ENCODE results near the gene WDR72. TPM values are rescaled to one million over a fixed set of nuclear protein-coding genes. Genes with fewer than 3 reads are reported as not detected.

Gene WDR72
- total RNA-seq, 2 donors from 2014 or later: not detected

DNA sequence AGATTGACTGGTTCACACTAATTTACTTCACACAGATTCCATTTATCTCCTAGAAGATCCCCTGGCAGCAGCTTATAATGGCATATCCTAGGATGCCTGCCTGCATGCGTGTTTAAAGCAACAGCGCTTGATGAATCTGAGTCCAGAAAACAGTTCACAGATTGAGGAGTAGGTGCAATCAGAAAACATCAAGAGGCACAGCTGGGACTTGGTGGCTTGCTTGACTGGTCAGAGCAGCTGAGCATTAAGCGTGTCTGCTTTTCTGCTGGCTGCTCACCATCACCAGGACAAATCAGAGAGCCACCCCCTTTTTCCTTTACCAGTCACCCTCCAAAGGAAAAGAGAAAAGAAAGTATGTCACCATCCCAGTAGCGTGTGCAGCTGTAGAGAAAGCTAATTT is 223.6 kb downstream of the WDR72 start:
- Mint-ChIP-seq H3K36me3 (ENCODE audit: insufficient read depth in 2 of 2) (peaks cover 0 to 5% of the 10 kb centered on the region in 2 donors), H3K4me3 (no peak overlapping the region), H3K4me1 (ENCODE audit: low read depth) (no peaks in the 10 kb centered on the region), H3K9me3 (peaks cover 3 to 8% of the 10 kb centered on the region in 2 donors), H3K27ac (no peak overlapping the region), H3K27me3 (ENCODE audit: low read depth) (no peaks in the 10 kb centered on the region)
- no peak for DNase-seq
- no peak for ATAC-seq (replicated peaks in 1 of 2)

DNA sequence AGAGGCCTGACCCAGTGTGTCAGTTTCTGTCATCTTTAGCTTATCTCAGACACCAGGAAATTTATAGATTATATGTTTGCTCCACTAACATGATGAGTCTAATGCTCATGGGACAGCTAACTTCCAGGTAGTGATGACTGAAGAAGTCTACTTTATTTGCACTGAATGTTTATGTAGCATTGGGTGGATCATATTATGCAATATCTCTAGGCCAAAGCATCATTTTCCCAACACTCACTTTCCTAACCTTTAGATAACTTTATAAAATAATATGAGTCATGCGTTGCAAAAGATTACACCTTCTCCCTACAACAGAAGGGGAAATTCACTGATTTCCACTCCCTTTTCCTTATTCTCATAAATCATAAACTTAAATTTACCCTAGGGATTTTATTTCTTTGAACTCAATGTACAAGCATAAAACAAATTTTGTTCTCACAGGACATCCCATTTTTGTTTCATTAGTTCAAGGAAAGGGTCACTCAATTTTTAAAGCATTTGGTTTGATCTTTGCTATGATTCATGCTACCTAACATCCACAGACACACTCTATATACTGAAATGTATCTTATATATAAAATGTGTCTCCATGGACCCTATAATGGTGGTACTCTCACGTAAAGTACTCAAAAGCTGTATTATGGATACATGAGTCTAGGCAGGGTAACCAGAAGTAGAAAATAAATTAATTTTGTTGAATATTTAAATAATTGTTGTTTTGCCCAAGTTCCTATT is 225.2 kb downstream of the WDR72 start:
- H3K36me3 Mint-ChIP-seq (ENCODE audit: insufficient read depth in 2 of 2): no peaks in the 10 kb centered on the region
- no peak for DNase-seq
- H3K4me1 Mint-ChIP-seq (ENCODE audit: low read depth): no peaks in the 10 kb centered on the region

DNA sequence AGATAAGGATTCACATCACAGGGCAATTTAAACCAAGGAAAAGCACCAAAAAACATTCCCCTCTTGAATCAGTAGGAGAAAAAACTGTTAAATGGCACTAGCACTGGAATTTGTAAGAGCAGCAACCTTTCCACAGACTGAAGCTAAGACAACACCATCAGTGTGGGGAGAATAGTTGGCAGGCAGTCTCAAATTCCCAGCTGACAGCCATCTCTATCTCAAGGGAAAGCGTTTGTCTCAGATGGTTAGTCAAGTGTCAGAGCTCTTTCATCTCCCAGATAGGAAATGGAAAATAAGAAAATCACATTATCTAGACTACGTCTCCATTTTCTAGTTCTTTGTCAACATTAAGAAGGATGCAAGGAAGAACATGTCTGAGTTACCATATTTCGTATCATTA is 228.7 kb downstream of the WDR72 start:
- Mint-ChIP-seq H3K36me3 (ENCODE audit: insufficient read depth in 2 of 2) (no peaks in the 10 kb centered on the region), H3K27ac (no peak overlapping the region), H3K4me1 (ENCODE audit: low read depth) (no peaks in the 10 kb centered on the region), H3K27me3 (ENCODE audit: low read depth) (no peaks in the 10 kb centered on the region), H3K4me3 (no peak overlapping the region), H3K9me3 (peaks cover 0 to 4% of the 10 kb centered on the region in 2 donors)
- DNase-seq (no peak), ATAC-seq (replicated peaks in 1 of 2) (no peak)

More for the DNA sequence above, 225.2 kb downstream of the WDR72 start:
- no peak for ATAC-seq (replicated peaks in 1 of 2)
- no peaks in the 10 kb centered on the region for H3K27me3 Mint-ChIP-seq (ENCODE audit: low read depth)
- H3K4me3 Mint-ChIP-seq: no peak overlapping the region
- no peak overlapping the region for H3K27ac Mint-ChIP-seq
- peaks cover 0 to 4% of the 10 kb centered on the region in 2 donors for H3K9me3 Mint-ChIP-seq

DNA sequence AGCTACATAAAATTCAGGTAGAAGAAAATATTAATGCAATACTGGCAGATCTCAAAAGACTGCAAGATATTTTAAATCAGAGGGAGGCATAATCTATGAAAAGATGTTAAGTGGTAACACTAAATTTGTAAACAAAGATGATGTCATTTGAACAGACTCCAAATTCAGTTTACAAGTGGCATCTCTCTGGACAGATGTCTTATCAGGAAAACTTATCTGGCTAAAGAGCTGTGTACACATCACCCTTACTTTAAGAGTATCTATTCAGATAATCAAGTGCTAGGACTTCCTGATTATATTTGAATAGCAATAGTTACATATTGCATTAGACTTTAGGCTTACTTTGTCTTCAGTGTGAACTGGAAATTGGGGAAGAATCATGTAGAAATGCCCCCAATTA is 231.5 kb downstream of the WDR72 start:
- H3K27me3 Mint-ChIP-seq (ENCODE audit: low read depth): no peaks in the 10 kb centered on the region
- no peaks in the 10 kb centered on the region for H3K4me1 Mint-ChIP-seq (ENCODE audit: low read depth)
- H3K36me3 Mint-ChIP-seq (ENCODE audit: insufficient read depth in 2 of 2): no peaks in the 10 kb centered on the region
- H3K4me3 Mint-ChIP-seq: no peak overlapping the region
- ATAC-seq (replicated peaks in 1 of 2): no peak
- peaks cover 0 to 2% of the 10 kb centered on the region in 2 donors for H3K9me3 Mint-ChIP-seq
- H3K27ac Mint-ChIP-seq: no peak overlapping the region
- DNase-seq: no peak

DNA sequence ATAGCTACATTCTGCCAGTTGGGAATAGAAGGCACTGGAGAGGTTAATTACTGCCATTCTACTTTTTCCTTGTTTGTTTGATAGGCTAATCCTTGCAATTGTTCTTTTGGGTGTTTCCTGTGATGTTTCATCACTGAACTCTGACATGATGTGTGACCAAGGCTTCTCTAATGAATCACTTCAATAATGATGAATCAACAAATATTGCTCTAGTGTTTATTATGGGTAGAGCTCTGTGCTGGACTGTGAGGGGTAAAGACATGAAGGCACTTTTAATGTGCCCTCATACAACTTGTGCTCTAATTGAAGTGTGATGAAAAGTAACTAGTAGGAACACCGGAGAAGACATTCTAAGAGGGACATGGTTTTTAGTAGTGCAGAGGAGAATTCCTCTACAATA is 233.6 kb downstream of the WDR72 start:
- Mint-ChIP-seq H3K9me3 (no peaks in the 10 kb centered on the region), H3K36me3 (ENCODE audit: insufficient read depth in 2 of 2) (no peaks in the 10 kb centered on the region), H3K27ac (no peak overlapping the region), H3K4me3 (no peak overlapping the region), H3K4me1 (ENCODE audit: low read depth) (no peaks in the 10 kb centered on the region), H3K27me3 (ENCODE audit: low read depth) (no peaks in the 10 kb centered on the region)
- no peak for DNase-seq
- no peak for ATAC-seq (replicated peaks in 1 of 2)

DNA sequence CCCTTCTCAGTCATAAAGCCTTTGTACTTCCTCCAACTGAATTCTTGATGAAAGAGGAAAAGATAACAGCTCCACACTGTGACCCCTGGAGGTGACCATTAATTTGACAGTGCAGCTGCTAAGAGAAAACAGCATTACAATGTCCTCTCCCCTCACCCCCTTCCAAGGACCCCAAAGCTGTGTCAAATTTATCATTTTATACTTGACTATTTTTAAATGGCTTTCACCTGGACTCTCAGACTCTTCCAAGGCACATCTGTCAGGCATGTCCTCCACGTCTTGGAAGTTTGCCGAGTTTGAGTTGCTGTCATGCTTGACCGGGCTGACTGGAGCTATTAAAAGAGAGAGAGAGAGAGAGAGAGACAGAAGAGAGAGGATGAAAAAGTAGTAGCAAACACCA is 236.5 kb downstream of the WDR72 start:
- no peak for ATAC-seq (replicated peaks in 1 of 2)
- DNase-seq: no peak
- H3K4me3 Mint-ChIP-seq: no peak overlapping the region
- H3K36me3 Mint-ChIP-seq (ENCODE audit: insufficient read depth in 2 of 2): no peaks in the 10 kb centered on the region
- no peaks in the 10 kb centered on the region for H3K27me3 Mint-ChIP-seq (ENCODE audit: low read depth)
- H3K4me1 Mint-ChIP-seq (ENCODE audit: low read depth): no peaks in the 10 kb centered on the region
- no peak overlapping the region for H3K27ac Mint-ChIP-seq
- no peaks in the 10 kb centered on the region for H3K9me3 Mint-ChIP-seq

DNA sequence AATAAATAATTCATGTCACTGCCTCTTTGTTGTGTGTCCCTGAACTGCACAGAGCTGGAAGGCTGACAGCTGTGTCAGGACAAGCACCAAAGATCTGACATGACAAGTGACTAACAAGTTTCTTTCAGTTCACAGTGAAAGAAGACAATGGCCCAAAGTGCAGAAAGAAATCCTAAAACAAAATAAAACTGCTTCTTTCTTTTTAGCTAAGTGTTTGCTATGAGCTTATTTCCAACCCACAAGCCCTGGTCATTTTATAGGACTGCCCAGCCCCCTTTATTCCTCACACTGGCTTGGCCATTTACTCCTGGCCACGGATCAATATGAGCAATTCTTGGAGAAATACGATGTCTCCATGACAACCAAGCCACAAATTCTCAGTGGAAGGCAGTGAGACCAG is 238.5 kb downstream of the WDR72 start:
- DNase-seq (no peak), ATAC-seq (replicated peaks in 1 of 2) (no peak)
- no peak overlapping the region for H3K4me3 Mint-ChIP-seq
- no peak overlapping the region for H3K27ac Mint-ChIP-seq
- no peaks in the 10 kb centered on the region for H3K9me3 Mint-ChIP-seq
- no peaks in the 10 kb centered on the region for H3K4me1 Mint-ChIP-seq (ENCODE audit: low read depth)
- no peaks in the 10 kb centered on the region for H3K36me3 Mint-ChIP-seq (ENCODE audit: insufficient read depth in 2 of 2)
- H3K27me3 Mint-ChIP-seq (ENCODE audit: low read depth): no peaks in the 10 kb centered on the region

DNA sequence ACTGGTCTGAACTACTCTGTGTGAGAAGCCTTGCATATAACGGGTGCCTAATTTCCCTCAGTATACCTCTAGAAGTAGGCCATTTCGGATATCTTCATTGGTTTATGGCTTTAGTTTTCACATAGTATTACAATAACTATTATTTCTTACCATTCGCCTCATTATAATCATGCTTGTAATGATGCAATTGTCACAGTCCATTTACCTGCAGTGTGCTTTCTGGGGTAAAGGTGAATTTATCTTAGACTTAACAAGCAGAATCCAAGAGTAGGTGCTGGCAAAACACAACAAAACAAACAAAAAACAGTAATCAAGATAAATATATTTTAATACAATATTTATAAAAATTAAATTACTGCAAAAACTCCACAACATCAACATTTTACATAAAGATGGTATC is 246.0 kb downstream of the WDR72 start:
- no peak overlapping the region for H3K27ac Mint-ChIP-seq
- no peak for ATAC-seq (replicated peaks in 1 of 2)
- H3K27me3 Mint-ChIP-seq (ENCODE audit: low read depth): no peaks in the 10 kb centered on the region
- peaks cover 0 to 2% of the 10 kb centered on the region in 2 donors for H3K9me3 Mint-ChIP-seq
- no peak for DNase-seq
- H3K4me1 Mint-ChIP-seq (ENCODE audit: low read depth): no peaks in the 10 kb centered on the region
- no peaks in the 10 kb centered on the region for H3K36me3 Mint-ChIP-seq (ENCODE audit: insufficient read depth in 2 of 2)
- H3K4me3 Mint-ChIP-seq: no peak overlapping the region

DNA sequence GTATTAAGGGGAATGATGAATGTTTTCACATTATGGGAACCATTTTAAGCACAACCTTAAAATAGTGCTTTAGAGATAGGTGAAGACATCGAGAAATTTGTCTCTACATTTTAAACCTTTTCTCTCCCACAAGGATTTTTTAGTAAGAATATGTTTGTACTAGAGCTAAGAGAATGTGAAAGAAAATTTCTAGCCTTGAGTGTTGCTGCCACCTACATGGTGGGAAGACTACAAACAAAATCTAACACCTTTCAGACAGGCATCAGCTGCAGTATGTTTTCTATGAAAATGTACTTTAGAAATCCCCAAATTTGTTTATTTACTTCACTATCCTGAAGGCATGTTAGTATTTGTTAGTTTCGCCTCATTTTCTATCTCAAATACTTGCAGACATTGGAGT is 247.4 kb downstream of the WDR72 start:
- no peak overlapping the region for H3K4me3 Mint-ChIP-seq
- no peak overlapping the region for H3K27ac Mint-ChIP-seq
- no peaks in the 10 kb centered on the region for H3K4me1 Mint-ChIP-seq (ENCODE audit: low read depth)
- peaks cover 0 to 4% of the 10 kb centered on the region in 2 donors for H3K9me3 Mint-ChIP-seq
- no peaks in the 10 kb centered on the region for H3K27me3 Mint-ChIP-seq (ENCODE audit: low read depth)
- ATAC-seq (replicated peaks in 1 of 2) (no peak), DNase-seq (no peak)
- H3K36me3 Mint-ChIP-seq (ENCODE audit: insufficient read depth in 2 of 2): no peaks in the 10 kb centered on the region

DNA sequence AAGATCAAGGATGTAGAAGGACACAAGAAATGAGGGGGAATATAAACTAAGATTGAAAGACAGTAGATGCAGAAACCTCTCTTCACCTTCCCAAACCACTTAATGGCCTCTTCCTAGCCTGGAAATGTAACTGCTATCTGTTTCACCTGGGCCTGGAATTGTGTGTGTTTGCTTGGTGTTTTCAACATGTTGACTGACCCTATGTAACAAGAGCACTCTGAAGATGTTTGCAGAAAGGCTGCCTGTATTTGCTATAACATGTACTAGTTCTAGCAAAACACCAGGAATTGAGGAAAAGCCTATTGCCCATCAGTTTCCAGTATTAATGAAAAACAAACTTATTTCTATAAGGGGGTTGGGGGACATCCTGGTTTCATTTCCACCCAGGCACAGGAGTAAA is 248.3 kb downstream of the WDR72 start:
- ATAC-seq (replicated peaks in 1 of 2) (no peak), DNase-seq (no peak)
- no peak overlapping the region for H3K27ac Mint-ChIP-seq
- H3K27me3 Mint-ChIP-seq (ENCODE audit: low read depth): no peaks in the 10 kb centered on the region
- peaks cover 0 to 4% of the 10 kb centered on the region in 2 donors for H3K9me3 Mint-ChIP-seq
- H3K36me3 Mint-ChIP-seq (ENCODE audit: insufficient read depth in 2 of 2): no peaks in the 10 kb centered on the region
- no peaks in the 10 kb centered on the region for H3K4me1 Mint-ChIP-seq (ENCODE audit: low read depth)
- no peak overlapping the region for H3K4me3 Mint-ChIP-seq

DNA sequence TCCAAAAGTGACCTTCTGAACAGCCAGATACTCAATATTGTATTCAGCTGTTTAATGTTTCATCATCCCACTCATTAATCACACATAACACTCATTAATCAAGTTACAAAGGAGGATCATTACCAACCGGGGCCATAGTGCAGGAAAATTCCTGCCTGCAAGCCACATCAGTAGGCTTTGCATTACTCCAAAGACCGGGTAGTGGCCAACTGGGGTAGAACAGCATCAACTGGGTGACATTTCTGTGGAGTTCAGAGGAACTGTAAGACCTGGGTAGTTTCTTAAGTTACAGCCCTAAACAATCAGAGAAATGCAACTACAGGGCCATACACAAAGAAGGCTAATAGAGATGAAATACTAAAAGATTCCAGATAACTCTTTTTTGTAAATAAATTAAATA is 253.1 kb downstream of the WDR72 start:
- no peak for ATAC-seq (replicated peaks in 1 of 2)
- Mint-ChIP-seq H3K27ac (no peak overlapping the region), H3K9me3 (peaks cover 2 to 4% of the 10 kb centered on the region in 2 donors), H3K4me1 (ENCODE audit: low read depth) (no peaks in the 10 kb centered on the region), H3K27me3 (ENCODE audit: low read depth) (no peaks in the 10 kb centered on the region), H3K4me3 (no peak overlapping the region), H3K36me3 (ENCODE audit: insufficient read depth in 2 of 2) (no peaks in the 10 kb centered on the region)
- DNase-seq: no peak

DNA sequence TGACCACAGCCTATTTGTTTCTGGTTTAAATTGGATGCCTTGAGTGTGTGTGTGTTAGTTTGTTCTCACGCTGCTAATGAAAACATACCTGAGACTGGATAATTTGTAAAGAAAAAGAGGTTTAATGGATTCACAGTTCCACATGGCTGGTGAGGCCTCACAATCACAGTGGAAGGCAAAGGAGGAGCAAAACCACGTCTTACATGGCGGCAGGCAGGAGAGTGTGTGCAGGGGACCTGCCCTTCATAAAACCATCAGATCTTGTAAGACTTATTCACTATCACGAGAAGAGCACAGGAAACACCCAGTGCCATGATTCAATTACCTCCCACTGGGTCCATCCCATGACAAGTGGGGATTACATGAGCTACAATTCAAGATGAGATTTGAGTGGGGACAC is 260.5 kb downstream of the WDR72 start:
- Mint-ChIP-seq H3K27me3 (ENCODE audit: low read depth) (no peaks in the 10 kb centered on the region), H3K36me3 (ENCODE audit: insufficient read depth in 2 of 2) (no peaks in the 10 kb centered on the region), H3K4me3 (no peak overlapping the region), H3K27ac (no peak overlapping the region), H3K9me3 (peaks cover 0 to 9% of the 10 kb centered on the region in 2 donors), H3K4me1 (ENCODE audit: low read depth) (no peaks in the 10 kb centered on the region)
- DNase-seq: no peak
- ATAC-seq (replicated peaks in 1 of 2): no peak

DNA sequence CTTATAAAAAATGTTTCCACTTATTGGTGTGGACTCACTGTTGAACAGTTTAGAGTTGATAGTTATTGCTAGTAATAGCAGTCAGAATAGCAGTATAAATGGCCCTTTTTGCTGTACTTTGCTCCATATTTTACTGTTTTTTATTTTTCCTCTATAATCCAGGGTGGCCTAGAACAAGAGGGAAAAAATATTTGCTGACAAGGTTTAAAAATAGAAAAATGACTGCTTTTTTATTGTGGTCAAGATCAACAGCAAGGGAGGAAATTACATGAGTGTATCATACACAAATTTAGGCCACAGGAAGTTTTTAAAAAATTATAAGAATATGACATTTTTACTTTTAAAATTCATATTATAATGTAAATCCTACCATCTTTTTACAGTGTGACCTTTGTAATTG is 269.1 kb downstream of the WDR72 start:
- DNase-seq (no peak), ATAC-seq (replicated peaks in 1 of 2) (no peak)
- Mint-ChIP-seq H3K9me3 (peaks cover 2 to 5% of the 10 kb centered on the region in 2 donors), H3K27me3 (ENCODE audit: low read depth) (no peaks in the 10 kb centered on the region), H3K4me3 (no peak overlapping the region), H3K27ac (no peak overlapping the region), H3K36me3 (ENCODE audit: insufficient read depth in 2 of 2) (no peaks in the 10 kb centered on the region), H3K4me1 (ENCODE audit: low read depth) (no peaks in the 10 kb centered on the region)

DNA sequence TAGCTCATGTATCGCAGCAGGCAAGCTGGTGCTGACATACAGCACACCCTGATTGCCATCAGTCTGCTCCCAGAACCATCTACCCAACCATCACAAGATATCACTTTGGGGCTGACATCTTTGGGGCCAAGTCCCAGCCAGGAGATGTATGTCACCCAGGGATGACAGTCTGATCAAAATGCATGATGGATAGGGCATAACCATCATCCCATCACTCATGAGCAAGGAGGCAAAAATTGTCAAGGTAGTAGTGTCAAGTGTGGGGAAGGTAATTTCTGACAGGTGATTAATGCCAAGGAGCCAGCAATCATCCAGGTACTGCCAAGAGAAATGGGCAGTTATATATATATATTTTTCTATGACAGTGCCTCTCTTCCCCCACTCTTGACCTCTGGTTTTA is 277.4 kb downstream of the WDR72 start:
- Mint-ChIP-seq H3K9me3 (no peaks in the 10 kb centered on the region), H3K4me3 (no peak overlapping the region), H3K27ac (no peak overlapping the region), H3K27me3 (ENCODE audit: low read depth) (no peaks in the 10 kb centered on the region), H3K4me1 (ENCODE audit: low read depth) (no peaks in the 10 kb centered on the region), H3K36me3 (ENCODE audit: insufficient read depth in 2 of 2) (no peaks in the 10 kb centered on the region)
- ATAC-seq (replicated peaks in 1 of 2) (no peak), DNase-seq (no peak)

Measured in activated T-cell treated with anti-CD3 and anti-CD28 coated beads, Interleukin-2, amount 50 U/mL, for 72 hours (primary cell).